Suprapubic skin (tissue), 4 donors: ENCODE data around the gene NINL. TPM values are rescaled to one million over a fixed set of nuclear protein-coding genes. Genes with fewer than 3 reads are reported as not detected.
A peak's percentile ranks its signal among the peaks of the same experiment; 100 is the strongest.

Source experiments
- DNase-seq, 2 donors: peaks; one replicate each; pipeline ENCODE4 v3.0.0-alpha.2; 2019; ENCODE audit warnings: low spot score in 2 of 2
- H3K27ac ChIP-seq: fragments of 200-600 bp; sonication (generic); one replicate; pipeline ENCODE4 v1.5.1; 2019
- H3K27me3 ChIP-seq: fragments of 200-600 bp; sonication (generic); one replicate; pipeline ENCODE4 v1.5.1; 2019
- H3K36me3 ChIP-seq: fragments of 200-600 bp; sonication (generic); one replicate; pipeline ENCODE4 v1.5.1; 2019
- H3K4me1 ChIP-seq: fragments of 200-600 bp; sonication (generic); one replicate; pipeline ENCODE4 v1.5.1; 2019
- H3K4me3 ChIP-seq: fragments of 200-600 bp; sonication (generic); one replicate; pipeline ENCODE4 v1.5.1; 2019; ENCODE audit warnings: mild to moderate bottlenecking
- H3K9me3 ChIP-seq: fragments of 200-600 bp; sonication (generic); one replicate; pipeline ENCODE4 v1.5.1; 2019
- EP300 ChIP-seq: sonication (generic); formaldehyde crosslinking; IDR thresholded peaks from one replicate; pipeline ENCODE4 v1.6.1; 2017; ENCODE audit warnings: antibody characterized with exemption
- POLR2A ChIP-seq, 2 donors: fragments of 450-650 bp; IDR thresholded peaks; one replicate each; pipeline ENCODE4 v1.6.1; 2017; ENCODE audit warnings: antibody characterized with exemption in 2 of 2, mild to moderate bottlenecking in 2 of 2, moderate library complexity in 2 of 2
- POLR2AphosphoS5 ChIP-seq, 3 donors: sonication (generic); formaldehyde crosslinking; IDR thresholded peaks; one replicate each; pipeline ENCODE4 v1.6.1; 2017; ENCODE audit warnings: antibody characterized with exemption in 3 of 3
- WGBS: methylation state at CpG from one replicate; pipeline ENCODE4 v1.1.5; 2018; 5-methylcytosine and 5-hydroxymethylcytosine counted together
- total RNA-seq, 4 donors: library from RNA; depleted of rRNA; stranded (reverse); fragments of >200 nt; gene quantifications; one replicate each; pipeline ENCODE4 v1.1.0, GENCODE V29; 2016
- TF ChIP-seq, protein P1 (sequence below), 2 donors: fragments of 200-600 bp in 1 of 2; fragments of 450-650 bp in 1 of 2; sonication (generic) in 1 of 2; IDR thresholded peaks; one replicate each; pipeline ENCODE4 v1.5.1; 2016 to 2019; ENCODE audit warnings: antibody characterized with exemption in 2 of 2, mild to moderate bottlenecking in 1 of 2, moderate library complexity in 1 of 2

Gene NINL
- total RNA-seq, 4 donors from 2014 or later: 2.0 to 6.9 (median 2.6) TPM

DNA sequence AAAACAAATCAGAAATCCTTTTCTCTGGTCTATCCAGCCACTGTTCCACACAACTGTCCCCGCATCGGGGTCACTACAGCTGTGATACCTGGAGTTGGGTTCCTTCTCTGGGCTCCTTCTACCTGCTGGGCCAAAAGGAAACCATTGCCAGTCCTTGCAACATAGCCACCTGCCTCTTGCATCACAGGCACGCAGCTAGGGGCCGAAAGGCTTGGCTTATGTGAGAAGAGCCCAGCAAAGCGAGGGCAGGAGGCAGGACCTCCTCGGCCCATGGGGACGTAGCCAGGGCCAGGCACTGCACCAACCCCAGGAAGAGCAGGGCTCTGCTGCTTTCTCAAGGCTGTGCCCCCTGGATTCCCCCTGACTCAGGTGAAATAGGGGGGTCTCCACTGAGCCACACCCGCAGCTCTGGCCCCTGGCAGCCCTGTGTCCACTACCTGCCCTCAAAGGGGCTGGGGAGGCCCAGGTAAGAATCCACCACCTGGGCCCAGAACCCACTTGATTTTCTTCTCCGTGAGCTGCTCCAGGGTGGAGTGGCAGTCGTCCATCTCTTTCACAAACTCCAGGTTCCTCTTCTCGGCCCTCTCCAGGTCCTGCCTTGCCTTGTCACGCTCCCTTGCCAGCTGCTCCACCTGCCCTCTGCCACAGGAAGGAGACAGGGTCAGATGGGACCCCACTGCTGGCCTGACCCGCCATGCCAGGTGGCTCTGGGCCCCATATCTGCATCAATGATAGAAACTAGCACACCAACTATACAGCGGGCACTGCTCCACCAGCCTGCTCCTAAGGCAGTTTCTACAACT lies 89.0 kb downstream of the NINL start:
- H3K27me3 ChIP-seq: no peaks in the 10 kb centered on the region
- DNase-seq: peak in 1 of 2 donors; percentile 77
- peaks cover 6% of the 10 kb centered on the region for H3K4me1 ChIP-seq
- no peak overlapping the region for H3K4me3 ChIP-seq
- no peak for TF ChIP-seq POLR2A (IDR thresholded peaks at IDR 0.05)
- no peak for TF ChIP-seq POLR2AphosphoS5 (IDR thresholded peaks at IDR 0.05)
- TF ChIP-seq, protein P1, sequence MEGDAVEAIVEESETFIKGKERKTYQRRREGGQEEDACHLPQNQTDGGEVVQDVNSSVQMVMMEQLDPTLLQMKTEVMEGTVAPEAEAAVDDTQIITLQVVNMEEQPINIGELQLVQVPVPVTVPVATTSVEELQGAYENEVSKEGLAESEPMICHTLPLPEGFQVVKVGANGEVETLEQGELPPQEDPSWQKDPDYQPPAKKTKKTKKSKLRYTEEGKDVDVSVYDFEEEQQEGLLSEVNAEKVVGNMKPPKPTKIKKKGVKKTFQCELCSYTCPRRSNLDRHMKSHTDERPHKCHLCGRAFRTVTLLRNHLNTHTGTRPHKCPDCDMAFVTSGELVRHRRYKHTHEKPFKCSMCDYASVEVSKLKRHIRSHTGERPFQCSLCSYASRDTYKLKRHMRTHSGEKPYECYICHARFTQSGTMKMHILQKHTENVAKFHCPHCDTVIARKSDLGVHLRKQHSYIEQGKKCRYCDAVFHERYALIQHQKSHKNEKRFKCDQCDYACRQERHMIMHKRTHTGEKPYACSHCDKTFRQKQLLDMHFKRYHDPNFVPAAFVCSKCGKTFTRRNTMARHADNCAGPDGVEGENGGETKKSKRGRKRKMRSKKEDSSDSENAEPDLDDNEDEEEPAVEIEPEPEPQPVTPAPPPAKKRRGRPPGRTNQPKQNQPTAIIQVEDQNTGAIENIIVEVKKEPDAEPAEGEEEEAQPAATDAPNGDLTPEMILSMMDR (IDR thresholded peaks at IDR 0.05): no peak
- TF ChIP-seq EP300: no peak
- no peaks in the 10 kb centered on the region for H3K9me3 ChIP-seq
- H3K27ac ChIP-seq: no peak overlapping the region
- 83% methylated on average over 12 of the region's 14 CpGs for WGBS
- no peaks in the 10 kb centered on the region for H3K36me3 ChIP-seq

DNA sequence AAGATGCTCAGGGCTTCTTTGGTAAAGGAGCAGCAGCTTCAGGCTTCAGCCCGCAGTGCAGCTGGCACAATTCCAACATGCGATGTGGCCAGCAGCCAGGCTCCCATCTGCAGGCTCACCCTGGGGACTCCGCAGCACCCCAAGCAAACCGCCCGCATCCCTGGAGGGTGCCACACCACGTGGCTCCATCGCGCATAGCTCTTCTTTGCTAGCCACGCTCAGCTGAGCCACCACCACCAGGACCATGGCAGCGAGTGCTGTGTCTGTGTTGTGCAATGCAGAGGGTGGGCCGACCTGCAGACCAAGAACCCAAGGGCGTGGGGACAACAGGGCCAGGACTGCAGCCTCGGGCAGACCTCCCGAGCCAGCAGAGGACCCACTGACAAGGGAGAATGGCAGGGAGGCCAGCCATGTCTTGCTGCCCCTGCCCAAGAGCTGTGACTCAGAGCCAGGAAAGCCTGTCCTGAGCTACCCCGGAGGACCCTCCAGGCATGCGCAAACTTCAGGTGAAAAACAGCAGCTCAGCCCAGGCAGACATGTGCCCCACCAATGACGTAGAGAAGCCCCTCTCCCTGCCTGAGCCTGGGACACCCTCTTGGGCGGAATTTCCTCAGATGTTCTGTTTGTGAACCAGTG lies 90.0 kb downstream of the NINL start:
- DNase-seq: peak in 1 of 2 donors; percentile 62
- peaks cover 6% of the 10 kb centered on the region for H3K4me1 ChIP-seq
- no peak for TF ChIP-seq POLR2A (IDR thresholded peaks at IDR 0.05)
- no peak for TF ChIP-seq POLR2AphosphoS5 (IDR thresholded peaks at IDR 0.05)
- no peak for TF ChIP-seq EP300
- TF ChIP-seq, protein P1 (IDR thresholded peaks at IDR 0.05): no peak
- WGBS: 78% methylated on average over 9 of the region's 18 CpGs
- no peak overlapping the region for H3K27ac ChIP-seq
- H3K36me3 ChIP-seq: no peaks in the 10 kb centered on the region
- H3K4me3 ChIP-seq: no peak overlapping the region
- no peaks in the 10 kb centered on the region for H3K27me3 ChIP-seq
- H3K9me3 ChIP-seq: no peaks in the 10 kb centered on the region

DNA sequence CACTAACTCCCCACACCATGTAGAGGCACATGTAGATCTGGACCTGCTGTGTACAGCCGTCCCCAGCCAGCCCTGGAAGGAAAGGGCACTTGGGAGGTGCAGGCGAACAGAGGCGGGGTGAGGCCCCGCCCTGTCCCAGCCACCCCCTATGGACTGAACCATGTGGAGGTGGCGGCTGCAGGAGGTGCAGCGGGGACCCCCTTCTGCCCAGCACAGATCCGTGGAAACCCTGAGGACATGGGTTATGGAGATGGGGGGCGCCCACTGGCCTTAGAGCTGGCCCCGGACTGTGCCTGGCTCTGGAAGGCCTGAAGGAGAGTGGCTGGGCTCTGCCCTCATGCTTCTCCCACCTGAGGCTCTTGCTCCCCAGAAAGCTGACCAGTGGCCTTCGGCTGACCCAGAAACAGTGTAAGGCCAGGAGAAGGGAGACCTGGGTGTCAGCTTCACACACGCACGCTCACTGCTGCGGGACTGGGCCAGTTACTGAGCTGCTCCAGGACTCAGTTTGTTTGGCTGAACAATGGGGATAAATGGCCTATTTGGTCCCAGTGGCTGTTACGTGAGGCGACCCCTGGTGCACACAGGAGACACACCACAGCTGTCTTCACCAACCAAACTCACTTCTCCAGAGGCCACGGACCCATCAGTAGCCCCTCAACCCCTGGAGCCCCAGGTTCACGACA lies 90.7 kb downstream of the NINL start:
- TF ChIP-seq POLR2A (IDR thresholded peaks at IDR 0.05): no peak
- TF ChIP-seq POLR2AphosphoS5 (IDR thresholded peaks at IDR 0.05): no peak
- TF ChIP-seq EP300: no peak
- TF ChIP-seq, protein P1 (IDR thresholded peaks at IDR 0.05): no peak
- H3K36me3 ChIP-seq: peaks cover 3% of the 10 kb centered on the region

DNA sequence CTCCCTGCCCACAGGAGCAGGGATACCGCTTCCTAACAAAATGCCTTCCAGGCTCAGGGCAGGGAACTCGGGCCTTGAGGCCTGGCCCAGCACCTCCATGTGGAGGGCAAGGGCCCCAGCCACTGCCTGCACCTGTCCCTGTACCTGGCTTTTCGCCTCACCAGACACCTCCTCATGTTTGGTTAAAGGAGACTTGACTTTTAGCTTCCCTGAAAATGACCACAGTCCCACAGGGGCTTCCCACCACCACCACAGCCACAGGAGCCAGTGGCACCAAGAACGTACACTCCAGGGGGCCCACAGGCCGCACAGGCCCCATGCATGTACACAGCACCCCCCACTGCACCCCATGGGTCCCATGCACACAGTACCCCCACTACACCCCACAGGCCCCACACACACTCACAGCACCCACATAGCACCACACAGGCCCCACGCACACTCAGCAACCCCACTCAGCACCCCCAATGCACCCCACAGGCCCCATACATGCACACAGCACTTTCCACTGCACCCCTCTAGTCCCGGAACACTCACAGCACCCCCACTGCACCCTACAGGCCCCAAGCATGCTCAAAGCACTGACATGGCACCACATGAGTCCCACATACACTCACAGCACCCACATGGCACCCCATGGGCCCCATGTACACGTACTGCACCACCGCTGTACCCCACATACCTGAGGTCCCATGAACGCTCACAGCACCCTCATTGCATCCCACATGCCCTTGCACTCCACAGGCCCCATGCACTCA lies 91.4 kb downstream of the NINL start:
- TF ChIP-seq POLR2A (IDR thresholded peaks at IDR 0.05) (no peak), EP300 (no peak), POLR2AphosphoS5 (IDR thresholded peaks at IDR 0.05) (no peak)
- TF ChIP-seq, protein P1 (IDR thresholded peaks at IDR 0.05): no peak
- Histone ChIP-seq H3K4me3 (no peak overlapping the region), H3K27me3 (no peaks in the 10 kb centered on the region), H3K36me3 (peaks cover 8% of the 10 kb centered on the region), H3K4me1 (peaks cover 6% of the 10 kb centered on the region), H3K27ac (no peak overlapping the region), H3K9me3 (no peaks in the 10 kb centered on the region)
- WGBS: 96% methylated on average over 8 of the region's 10 CpGs
- DNase-seq: peak in 1 of 2 donors; percentile 45

More for the DNA sequence above, 90.7 kb downstream of the NINL start:
- H3K4me3 ChIP-seq: no peak overlapping the region
- peak in 1 of 2 donors; percentile 70 for DNase-seq
- peaks cover 6% of the 10 kb centered on the region for H3K4me1 ChIP-seq
- H3K27me3 ChIP-seq: no peaks in the 10 kb centered on the region
- no peak overlapping the region for H3K27ac ChIP-seq
- WGBS: 92% methylated on average over 9 of the region's 17 CpGs
- H3K9me3 ChIP-seq: no peaks in the 10 kb centered on the region
